Endothelial cell of umbilical vein (primary cell): ENCODE measurements around the gene RILPL1.

Experiments
- CTCF ChIP-seq, 2 donors: IDR thresholded peaks; 1 replicate in 1 of 2; 2 replicates in 1 of 2; pipeline ENCODE4 v1.5.1; 2011; ENCODE audit warnings: low read length in 2 of 2, mild to moderate bottlenecking in 2 of 2, moderate library complexity in 2 of 2, control low read depth in 1 of 2, inconsistent platforms in 1 of 2, low read depth in 1 of 2; ENCODE audit not compliant: insufficient read depth in 1 of 2; ENCODE audit errors: extremely low read depth in 1 of 2
- EZH2 ChIP-seq: IDR thresholded peaks from 2 replicates; pipeline ENCODE4 v1.6.1; 2012; ENCODE audit warnings: borderline replicate concordance, low read depth, mild to moderate bottlenecking, moderate library complexity, low read length, inconsistent platforms; ENCODE audit not compliant: severe bottlenecking
- FOS ChIP-seq: IDR thresholded peaks from 2 replicates; pipeline ENCODE4 v1.6.1; 2011; ENCODE audit warnings: mild to moderate bottlenecking, low read length, moderate library complexity, borderline replicate concordance; ENCODE audit not compliant: insufficient read depth
- GATA2 ChIP-seq: IDR thresholded peaks from 2 replicates; pipeline ENCODE4 v1.7.0; 2011; ENCODE audit warnings: low read depth, mild to moderate bottlenecking, moderate library complexity, mixed read lengths, low read length; ENCODE audit not compliant: insufficient read length, insufficient read depth
- JUN ChIP-seq: IDR thresholded peaks from 2 replicates; pipeline ENCODE4 v1.6.1; 2011; ENCODE audit warnings: borderline replicate concordance, low read depth; ENCODE audit not compliant: insufficient read length, insufficient read depth
- MAX ChIP-seq: IDR thresholded peaks from 2 replicates; pipeline ENCODE4 v1.6.1; 2011; ENCODE audit not compliant: insufficient read depth, insufficient read length
- MYC ChIP-seq: IDR thresholded peaks from one replicate; pipeline ENCODE4 v1.6.1; 2011; ENCODE audit warnings: mild to moderate bottlenecking, low read depth, low read length
- POLR2A ChIP-seq: IDR thresholded peaks from 2 replicates; pipeline ENCODE4 v1.6.1; 2012; ENCODE audit warnings: low read depth, mild to moderate bottlenecking, control low read depth, low read length
- POLR2AphosphoS5 ChIP-seq: IDR thresholded peaks from 2 replicates; pipeline ENCODE4 v1.6.1; 2012; ENCODE audit warnings: low read depth, mild to moderate bottlenecking, control low read depth, low read length, moderate library complexity; ENCODE audit not compliant: insufficient read depth

- TF ChIP-seq POLR2A, result no peak
- no peak for TF ChIP-seq MAX
- TF ChIP-seq JUN, result no peak
- no peak for TF ChIP-seq CTCF (IDR thresholded peaks at IDR 0.05; ENCODE audit: extremely low read depth in 1 of 2, insufficient read depth in 1 of 2, low read depth in 1 of 2, low read length in 2 of 2)
- no peak for TF ChIP-seq POLR2AphosphoS5
- no peak for TF ChIP-seq EZH2
- TF ChIP-seq MYC, result no peak
- TF ChIP-seq FOS, result no peak
- TF ChIP-seq GATA2, result no peak
These were observed 42.5 kb downstream of the RILPL1 start for GRCh38 chr12:123491056-123491455.
